ENCODE measurements around the gene RMP24.
A peak's percentile ranks its signal among the peaks of the same experiment; 100 is the strongest.
"Not testable (repeated sequence)": the region's sequence is repeated elsewhere in the genome, so short reads cannot be mapped to it uniquely, and the experiment has no call there.

RMP24 gene

DNA sequence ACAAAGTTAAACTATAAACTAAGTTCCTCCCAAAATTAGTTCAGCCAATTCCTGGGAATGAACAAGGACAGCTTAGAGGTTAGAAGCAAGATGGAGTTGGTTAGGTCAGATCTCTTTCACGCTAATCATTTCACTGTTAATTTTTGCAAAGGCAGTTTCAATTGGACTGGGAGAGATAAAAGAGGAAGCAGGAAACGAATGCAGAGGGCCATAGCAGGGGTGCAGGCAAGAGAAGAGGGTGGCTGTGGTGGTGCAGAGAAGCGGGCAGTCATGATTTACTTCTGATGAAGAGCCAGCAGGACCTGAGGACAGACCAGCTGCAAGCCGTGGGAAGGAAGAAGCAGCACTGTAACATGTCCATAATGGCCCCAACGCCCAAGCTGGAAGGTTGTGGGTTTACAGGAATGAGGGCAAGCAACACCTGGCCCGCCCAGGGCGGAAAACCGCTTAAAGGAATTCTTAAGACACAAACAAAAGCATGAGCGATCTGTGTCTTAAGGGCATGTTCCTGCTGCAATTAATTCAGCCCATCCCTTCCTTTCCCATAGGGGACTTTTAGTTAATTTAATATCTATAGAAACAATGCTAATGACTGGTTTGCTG lies 4.1 kb upstream of the RMP24 start:
- no peak for DNase-seq (ENCODE audit: low spot score)

GRCh38 chr18:35969676-35970075 lies 2.8 kb upstream of the RMP24 start:
- no peak for DNase-seq (ENCODE audit: low spot score)

DNA sequence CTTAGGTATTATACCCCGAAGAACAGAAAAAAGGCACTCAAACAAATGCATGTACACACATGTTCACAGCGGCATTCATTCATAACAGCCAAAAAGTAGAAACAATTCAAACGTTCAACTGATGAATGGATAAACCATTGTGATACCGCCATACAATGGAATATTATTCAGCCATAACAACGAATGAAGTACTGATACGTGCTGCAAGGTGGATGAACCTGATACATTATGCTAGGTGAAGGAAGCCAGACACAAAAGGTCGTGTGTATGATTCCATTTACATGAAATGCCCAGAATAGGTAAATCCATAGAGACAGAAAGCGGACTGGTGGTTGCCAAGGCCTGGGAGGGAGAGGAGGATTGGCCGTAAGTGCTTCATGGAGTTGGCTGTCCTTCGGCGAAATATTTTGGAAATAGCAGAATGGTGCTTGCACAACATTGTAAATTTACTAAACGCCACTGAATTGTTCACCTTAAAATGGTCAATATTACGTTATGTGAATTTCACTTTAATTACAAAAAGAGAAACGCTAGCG lies 750 bp upstream of the RMP24 start:
- DNase-seq (ENCODE audit: low spot score): no peak

DNA sequence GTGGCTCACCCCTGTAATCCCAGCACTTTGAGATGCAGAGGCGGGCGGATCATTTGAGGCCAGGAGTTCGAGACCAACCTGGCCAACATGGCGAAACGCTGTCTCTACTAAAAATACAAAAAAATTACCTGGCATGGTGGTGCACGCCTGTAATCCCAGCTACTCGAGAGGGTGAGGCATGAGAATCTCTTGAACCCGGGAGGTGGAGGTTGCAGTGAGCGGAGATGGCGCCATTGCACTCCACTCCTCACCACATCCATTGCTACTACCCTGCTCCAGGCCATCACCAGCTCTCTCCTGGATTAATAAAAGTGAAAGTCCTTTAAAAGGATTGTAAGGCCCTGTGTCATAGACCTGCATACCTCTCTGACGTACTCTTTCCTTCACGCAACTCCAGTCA lies 1.2 kb downstream of the RMP24 start:
- no peak for DNase-seq (ENCODE audit: low spot score)

DNA sequence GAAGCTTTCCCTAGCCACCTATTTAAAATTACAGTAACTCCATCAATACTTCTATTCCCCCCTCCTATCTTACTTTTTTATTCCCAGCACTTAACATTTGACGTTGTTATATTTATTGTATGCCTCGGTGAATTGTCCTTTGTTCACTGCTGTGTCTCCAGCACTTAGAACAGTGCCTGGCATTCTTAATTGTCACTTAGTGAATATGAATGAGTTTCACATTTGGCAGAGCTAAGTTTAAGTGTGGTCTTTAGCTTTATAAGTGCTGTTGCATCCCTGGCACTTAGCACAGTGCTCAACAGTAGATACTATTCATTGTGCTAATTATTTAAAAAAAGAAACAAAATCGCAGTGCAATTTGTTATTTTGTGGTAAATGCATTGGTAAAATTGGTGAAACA lies 1.7 kb downstream of the RMP24 start:
- DNase-seq (ENCODE audit: low spot score): no peak

DNA sequence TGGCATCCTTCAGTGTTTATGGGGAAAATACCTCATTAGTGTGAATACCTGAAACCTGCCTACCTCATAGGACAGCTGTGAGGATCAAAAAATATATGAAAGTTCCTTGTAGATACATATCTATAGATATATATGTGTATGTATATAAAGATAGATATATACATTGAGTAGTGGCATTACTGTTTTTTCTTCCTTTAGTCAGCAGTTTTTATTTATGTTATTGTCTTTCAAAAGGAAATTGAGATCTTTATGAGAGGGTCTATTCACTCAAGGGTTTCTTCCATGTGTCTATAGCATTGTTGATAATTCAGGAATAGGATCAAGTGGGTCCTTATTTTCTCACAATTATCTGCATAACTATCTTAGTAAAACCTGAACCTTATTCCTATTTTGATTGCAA lies 6.6 kb downstream of the RMP24 start:
- DNase-seq (ENCODE audit: low spot score): no peak

- no peak for DNase-seq (ENCODE audit: low spot score)
These were observed 10.1 kb downstream of the RMP24 start for GRCh38 chr18:35982409-35983114.

- no peak for DNase-seq (ENCODE audit: low spot score)
These were observed 10.7 kb downstream of the RMP24 start for GRCh38 chr18:35983147-35983546.

GRCh38 chr18:35983818-35984217 lies 11.3 kb downstream of the RMP24 start:
- no peak for DNase-seq (ENCODE audit: low spot score)

DNA sequence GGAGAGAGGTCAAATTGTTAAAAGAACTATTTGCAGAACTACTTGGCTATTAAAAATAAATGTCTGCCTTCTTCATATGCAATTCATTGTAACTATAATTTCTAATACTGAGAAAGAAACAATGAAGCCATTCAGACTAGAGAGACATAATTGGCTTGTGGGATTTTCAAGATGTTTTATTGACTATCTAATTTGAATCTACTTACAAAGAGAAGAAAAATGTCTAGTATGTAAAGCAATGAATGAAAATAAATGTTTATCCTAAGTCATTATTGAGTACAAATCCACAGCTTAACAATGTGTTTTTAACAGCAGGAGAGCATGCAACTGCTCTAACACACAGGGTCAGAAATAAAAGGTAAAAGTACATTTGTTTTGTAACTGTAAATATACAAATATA lies 19.2 kb downstream of the RMP24 start:
- no peak for DNase-seq (ENCODE audit: low spot score)

DNA sequence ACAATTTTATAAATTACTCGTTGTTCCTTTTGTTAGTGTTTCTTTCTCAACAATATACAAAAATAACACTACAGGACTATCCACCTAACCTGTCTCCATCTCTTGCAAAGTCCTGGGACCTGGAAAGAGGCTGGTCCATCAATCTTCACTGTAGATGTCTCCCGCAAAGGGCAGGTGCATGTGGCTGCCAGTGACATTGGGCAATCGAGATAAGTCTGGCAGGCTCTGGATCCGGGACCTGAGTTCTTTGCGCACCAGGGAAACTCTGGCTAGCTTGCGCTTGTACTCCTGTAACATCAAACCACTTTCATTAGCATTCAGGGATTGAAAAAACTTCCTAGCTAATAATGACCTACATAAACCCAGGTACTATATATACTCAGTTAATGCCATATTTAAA lies 20.5 kb downstream of the RMP24 start:
- no peak for DNase-seq (ENCODE audit: low spot score)

DNA sequence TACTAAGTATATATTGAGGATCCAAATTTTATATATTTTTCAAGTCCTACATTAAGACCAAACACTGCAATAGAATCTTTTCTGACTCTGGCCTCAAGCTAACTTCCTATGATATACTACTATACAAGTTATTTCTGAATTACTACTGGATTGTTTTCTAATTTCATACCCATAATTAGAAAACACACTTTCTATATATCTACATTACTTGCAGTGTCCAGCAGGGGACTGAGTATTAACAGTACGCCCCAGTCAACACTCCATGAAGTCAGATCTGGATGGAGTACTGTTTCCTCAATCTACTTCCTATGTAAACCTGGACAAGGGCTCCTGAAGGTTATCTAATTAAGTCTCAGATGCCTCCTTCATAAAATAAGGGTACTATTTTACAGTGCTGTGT lies 26.5 kb downstream of the RMP24 start:
- DNase-seq (ENCODE audit: low spot score): no peak

DNA sequence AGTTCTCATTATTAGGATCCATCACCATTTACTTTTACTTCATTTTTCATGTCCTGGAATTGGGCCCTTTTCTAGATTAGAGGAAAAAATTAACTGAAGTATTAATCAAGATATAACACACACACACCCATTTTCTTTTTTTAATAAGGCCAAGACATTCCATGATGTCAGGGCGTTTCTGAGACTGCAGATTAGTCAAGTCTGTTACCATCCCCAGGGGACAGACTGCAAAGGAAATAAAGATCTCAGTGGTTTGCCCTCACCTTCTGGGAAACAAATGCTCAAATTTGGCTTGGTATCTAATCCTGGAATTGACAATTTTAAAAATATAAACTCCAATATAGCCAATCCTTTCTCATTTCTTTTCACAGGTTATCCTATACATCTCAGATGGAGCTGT lies 27.4 kb downstream of the RMP24 start:
- DNase-seq (ENCODE audit: low spot score): no peak

- DNase-seq (ENCODE audit: low spot score): no peak
These were observed 34.5 kb downstream of the RMP24 start for GRCh38 chr18:36006997-36007396.

- no peak for DNase-seq (ENCODE audit: low spot score)
These were observed 36.7 kb downstream of the RMP24 start for GRCh38 chr18:36009214-36009613.

DNA sequence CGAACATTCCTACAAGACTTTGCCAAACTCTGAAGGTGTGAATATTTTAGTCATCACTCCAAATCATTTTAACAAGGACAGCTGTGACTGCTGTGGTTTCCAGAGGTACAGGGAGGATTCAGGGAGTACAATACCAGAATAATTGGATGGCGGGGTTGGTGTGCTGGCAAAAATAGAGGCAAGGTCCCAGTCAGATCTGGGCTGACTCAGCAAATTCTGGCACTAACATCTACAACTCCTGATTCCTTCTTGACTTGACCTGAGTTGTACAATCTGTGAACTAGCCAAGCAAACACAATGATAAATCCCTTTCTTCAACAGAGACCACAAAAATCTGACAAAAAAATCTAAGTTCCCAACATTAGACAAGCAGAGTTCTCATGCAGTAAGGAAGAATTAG lies 40.4 kb downstream of the RMP24 start:
- no peak for DNase-seq (ENCODE audit: low spot score)

GRCh38 chr18:36015629-36016028 lies 43.1 kb downstream of the RMP24 start:
- no peak for DNase-seq (ENCODE audit: low spot score)

DNA sequence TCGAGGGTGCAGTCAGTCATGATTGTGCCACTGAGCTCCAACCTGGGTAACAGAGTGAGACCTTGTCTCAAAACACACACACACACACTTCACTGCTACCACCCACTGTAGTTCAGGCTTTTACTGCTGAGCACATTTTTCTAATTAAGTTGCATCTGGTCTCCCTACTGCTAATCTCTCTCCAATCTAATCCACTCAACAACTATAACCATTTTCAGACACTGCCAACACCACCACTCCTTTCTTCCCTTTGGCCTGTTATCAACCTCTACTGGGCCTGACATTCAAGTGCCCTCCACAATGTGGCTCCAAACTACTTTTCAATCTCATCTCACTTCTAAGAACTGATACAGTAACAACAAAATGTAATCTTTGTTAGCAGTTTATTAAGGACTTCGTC lies 44.8 kb downstream of the RMP24 start:
- no peak for DNase-seq (ENCODE audit: low spot score)

- DNase-seq (ENCODE audit: low spot score): no peak
These were observed 47.8 kb downstream of the RMP24 start for GRCh38 chr18:36020174-36020711.

GRCh38 chr18:36023336-36023735 lies 50.9 kb downstream of the RMP24 start:
- DNase-seq (ENCODE audit: low spot score): no peak

DNA sequence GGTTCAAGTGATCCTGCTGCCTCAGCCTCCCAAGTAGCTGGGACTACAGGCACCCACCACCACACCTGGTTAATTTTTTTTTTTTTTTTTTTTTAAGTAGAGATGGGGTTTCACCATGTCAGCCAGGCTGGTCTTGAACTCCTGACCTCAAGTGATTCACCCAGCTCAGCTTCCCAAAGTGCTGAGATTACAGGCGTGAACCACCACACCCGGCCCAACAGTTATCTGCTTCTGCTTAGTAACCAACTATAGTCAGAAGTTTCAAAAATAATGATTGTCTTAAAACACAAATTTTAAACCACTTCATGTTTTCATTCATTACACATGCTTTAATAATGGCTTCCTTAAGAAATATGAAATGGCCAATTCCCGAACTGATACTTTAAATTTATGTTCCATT lies 51.8 kb downstream of the RMP24 start:
- not testable (repeated sequence) for DNase-seq (ENCODE audit: low spot score)

DNA sequence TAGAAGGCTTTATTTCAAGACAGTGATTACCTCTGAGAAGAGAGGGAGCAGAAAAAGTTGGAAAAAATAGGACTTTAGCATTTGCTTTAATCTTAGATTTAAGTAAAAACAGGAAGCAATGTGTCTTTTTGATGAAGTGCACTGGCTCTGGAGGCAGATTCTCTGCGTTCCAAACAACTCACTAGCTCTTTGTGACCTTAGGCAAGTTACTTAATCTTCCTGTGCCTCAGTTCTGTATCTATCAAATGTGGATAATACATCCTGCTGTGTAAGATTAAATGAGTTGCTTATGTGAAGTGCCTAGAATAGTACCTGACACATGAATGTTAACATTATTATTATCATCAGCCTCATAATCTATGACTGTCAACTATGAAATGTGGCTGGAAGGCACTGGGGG lies 52.5 kb downstream of the RMP24 start:
- DNase-seq (ENCODE audit: low spot score): no peak

- DNase-seq (ENCODE audit: low spot score): peak; percentile 27
These were observed 56.4 kb downstream of the RMP24 start for GRCh38 chr18:36028859-36029258.

All from HuH-7.5 (cell line).